H9 (cell line): ENCODE results near the gene OLIG3. TPM values are rescaled to one million over a fixed set of nuclear protein-coding genes. Genes with fewer than 3 reads are reported as not detected.

ENCODE experiments used
- DNase-seq: peaks from one replicate; pipeline ENCODE4 v3.0.0-alpha.2; 2017
- H2AFZ ChIP-seq: one replicate; pipeline ENCODE4 v1.6.1; 2013; ENCODE audit warnings: mild to moderate bottlenecking, low read length, control low read depth, moderate library complexity
- H2AK5ac ChIP-seq: 2 replicates; pipeline ENCODE4 v1.6.1; 2013; ENCODE audit warnings: low read length, control low read depth, mixed read lengths; ENCODE audit not compliant: insufficient read length
- H2BK120ac ChIP-seq: one replicate; pipeline ENCODE4 v1.6.1; 2013; ENCODE audit warnings: low read depth, mild to moderate bottlenecking, low read length, control low read depth, inconsistent platforms; ENCODE audit not compliant: poor library complexity, severe bottlenecking
- H2BK12ac ChIP-seq: 2 replicates; pipeline ENCODE4 v1.6.1; 2013; ENCODE audit warnings: low read length, control low read depth, mixed read lengths, low read depth; ENCODE audit not compliant: insufficient read length
- H2BK15ac ChIP-seq: 2 replicates; pipeline ENCODE4 v1.6.1; 2013; ENCODE audit warnings: low read depth, low read length, control low read depth
- H2BK20ac ChIP-seq: one replicate; pipeline ENCODE4 v1.6.1; 2013; ENCODE audit warnings: low read depth, mild to moderate bottlenecking, low read length, control low read depth, inconsistent platforms; ENCODE audit not compliant: poor library complexity, severe bottlenecking
- H2BK5ac ChIP-seq: 2 replicates; pipeline ENCODE4 v1.6.1; 2013; ENCODE audit warnings: low read length, control low read depth, mixed read lengths; ENCODE audit not compliant: insufficient read length
- H3K14ac ChIP-seq: 2 replicates; pipeline ENCODE4 v1.6.1; 2013; ENCODE audit warnings: low read length, control low read depth; ENCODE audit not compliant: insufficient read depth
- H3K18ac ChIP-seq: 2 replicates; pipeline ENCODE4 v1.6.1; 2013; ENCODE audit warnings: low read depth, mild to moderate bottlenecking, mixed read lengths, low read length, control low read depth; ENCODE audit not compliant: insufficient read length
- H3K23ac ChIP-seq: 2 replicates; pipeline ENCODE4 v1.6.1; 2013; ENCODE audit warnings: low read length, control low read depth, mixed read lengths, low read depth; ENCODE audit not compliant: insufficient read length
- H3K23me2 ChIP-seq: 2 replicates; pipeline ENCODE4 v1.6.1; 2013; ENCODE audit warnings: low read depth, mild to moderate bottlenecking, mixed read lengths, low read length, control low read depth; ENCODE audit not compliant: insufficient read length, poor library complexity, severe bottlenecking
- H3K27ac ChIP-seq: 2 replicates; pipeline ENCODE4 v1.5.1; 2013; ENCODE audit warnings: low read length, control low read depth, mixed read lengths, low read depth; ENCODE audit not compliant: insufficient read length
- H3K27me3 ChIP-seq: 2 replicates; pipeline ENCODE4 v1.6.1; 2013; ENCODE audit warnings: low read length, control low read depth, inconsistent platforms; ENCODE audit not compliant: insufficient read depth
- H3K4ac ChIP-seq: 2 replicates; pipeline ENCODE4 v1.6.1; 2013; ENCODE audit warnings: low read depth, mild to moderate bottlenecking, control low read depth, inconsistent platforms, low read length, moderate library complexity
- H3K4me1 ChIP-seq: 2 replicates; pipeline ENCODE4 v1.6.1; 2013; ENCODE audit warnings: low read length, control low read depth, inconsistent platforms; ENCODE audit not compliant: insufficient read depth
- H3K4me2 ChIP-seq: 2 replicates; pipeline ENCODE4 v1.6.1; 2013; ENCODE audit warnings: low read length, control low read depth, mixed read lengths; ENCODE audit not compliant: insufficient read length, insufficient read depth
- H3K56ac ChIP-seq: 2 replicates; pipeline ENCODE4 v1.6.1; 2013; ENCODE audit warnings: low read depth, mild to moderate bottlenecking, mixed read lengths, low read length, control low read depth; ENCODE audit not compliant: insufficient read length
- H3K79me1 ChIP-seq: 2 replicates; pipeline ENCODE4 v1.6.1; 2013; ENCODE audit warnings: low read depth, mild to moderate bottlenecking, moderate library complexity, low read length, control low read depth, inconsistent platforms; ENCODE audit not compliant: insufficient read depth, poor library complexity, severe bottlenecking
- H3K79me2 ChIP-seq: 2 replicates; pipeline ENCODE4 v1.6.1; 2013; ENCODE audit warnings: low read length, control low read depth, inconsistent platforms; ENCODE audit not compliant: insufficient read depth
- H3K9ac ChIP-seq: 2 replicates; pipeline ENCODE4 v1.6.1; 2013; ENCODE audit warnings: low read length, control low read depth, mixed read lengths; ENCODE audit not compliant: insufficient read length; ENCODE audit errors: extremely low read depth
- H3K9me3 ChIP-seq: one replicate; pipeline ENCODE4 v1.6.1; 2013; ENCODE audit warnings: low read depth, low read length, inconsistent platforms; ENCODE audit not compliant: control insufficient read depth
- H3T11ph ChIP-seq: one replicate; pipeline ENCODE4 v1.6.1; 2013; ENCODE audit warnings: mild to moderate bottlenecking, low read length, control low read depth, inconsistent platforms
- H4K20me1 ChIP-seq: one replicate; pipeline ENCODE4 v1.6.1; 2013; ENCODE audit not compliant: control insufficient read depth, insufficient read length, insufficient read depth
- H4K5ac ChIP-seq: 2 replicates; pipeline ENCODE4 v1.6.1; 2013; ENCODE audit warnings: low read depth, mild to moderate bottlenecking, mixed read lengths, low read length, control low read depth; ENCODE audit not compliant: insufficient read length
- H4K8ac ChIP-seq: replicated peaks from 2 replicates; pipeline ENCODE4 v1.6.1; 2013; ENCODE audit warnings: low read length, control low read depth, mixed read lengths, low read depth; ENCODE audit not compliant: insufficient read length
- H4K91ac ChIP-seq: 2 replicates; pipeline ENCODE4 v1.6.1; 2013; ENCODE audit warnings: low read depth, mild to moderate bottlenecking, moderate library complexity, mixed read lengths, low read length, control low read depth; ENCODE audit not compliant: insufficient read length
- H3K27ac Mint-ChIP-seq, 3 experiments: 2 replicates in 2 of 3; 3 replicates in 1 of 3; pipeline ENCODE4 v1.8.0; 2020 to 2021; ENCODE audit warnings: mixed read lengths in 3 of 3, mild to moderate bottlenecking in 1 of 3, moderate library complexity in 1 of 3
- H3K27me3 Mint-ChIP-seq: 2 replicates; pipeline ENCODE4 v1.8.0; 2021; ENCODE audit warnings: low read depth, mild to moderate bottlenecking, moderate library complexity, mixed read lengths
- H3K36me3 Mint-ChIP-seq, 3 experiments: 2 replicates in 2 of 3; 3 replicates in 1 of 3; pipeline ENCODE4 v1.8.0; 2020 to 2021; ENCODE audit warnings: low read depth in 3 of 3, mixed read lengths in 3 of 3; ENCODE audit not compliant: insufficient read depth in 1 of 3
- H3K4me1 Mint-ChIP-seq, 2 experiments: 2 replicates each; pipeline ENCODE4 v1.8.0; 2020; ENCODE audit warnings: mixed read lengths in 2 of 2
- H3K4me3 Mint-ChIP-seq, 2 experiments: 2 replicates in 1 of 2; 3 replicates in 1 of 2; pipeline ENCODE4 v1.8.0; 2020 to 2021; ENCODE audit warnings: mild to moderate bottlenecking in 2 of 2, mixed read lengths in 2 of 2, moderate library complexity in 1 of 2
- H3K9me3 Mint-ChIP-seq, 2 experiments: 2 replicates in 1 of 2; 3 replicates in 1 of 2; pipeline ENCODE4 v1.8.0; 2020; ENCODE audit warnings: mild to moderate bottlenecking in 2 of 2, mixed read lengths in 2 of 2, moderate library complexity in 1 of 2
- WGBS: extraction: QIAGEN DNeasy Blood & Tissue Kit; methylation state at CpG from one replicate; pipeline ENCODE4 v1.1.7; 2013; ENCODE audit warnings: missing lambda C conversion rate, low lambda C conversion rate, mixed read lengths; ENCODE audit not compliant: insufficient read length; ENCODE audit errors: extremely low coverage; 5-methylcytosine and 5-hydroxymethylcytosine counted together
- total RNA-seq: library from RNA; stranded (reverse); gene quantifications from 2 replicates; pipeline ENCODE4 v1.2.1, GENCODE V29; 2021
- TF ChIP-seq, protein P1 (sequence below): fragments of 200-600 bp; sonication (generic); conservative IDR thresholded peaks from 3 replicates; pipeline ENCODE4 v1.8.0; 2021; ENCODE audit warnings: antibody characterized with exemption, mild to moderate bottlenecking

OLIG3 gene
- total RNA-seq, 1 experiment from 2014 or later, result 0.22 TPM

DNA sequence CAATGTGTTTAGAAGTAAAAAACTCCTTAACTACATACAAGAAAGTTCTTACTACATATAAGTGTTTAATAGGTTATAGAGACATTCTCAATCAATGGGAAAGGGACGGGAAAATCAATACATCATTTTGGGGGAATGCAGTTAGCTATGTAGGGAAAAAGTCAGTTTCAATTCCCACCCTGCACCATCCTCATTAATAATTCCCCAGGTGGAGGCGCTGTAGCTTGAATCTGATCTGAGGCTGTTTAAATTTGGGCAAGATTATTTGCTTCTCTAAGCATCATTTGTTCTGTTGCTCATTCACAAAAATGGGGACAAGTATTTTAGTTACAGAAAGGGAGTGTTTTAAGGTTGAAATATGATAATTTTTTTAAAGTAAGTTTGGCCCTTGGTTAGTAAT, 19.1 kb downstream of the OLIG3 start:
- Histone ChIP-seq H3K23me2 (no peaks in the 10 kb centered on the region), H3K9me3 (no peaks in the 10 kb centered on the region), H4K20me1 (no peaks in the 10 kb centered on the region), H4K91ac (no peak overlapping the region), H2BK120ac (no peak overlapping the region), H3K4me2 (no peak overlapping the region), H4K5ac (no peak overlapping the region), H2BK12ac (no peak overlapping the region), H2AFZ (no peak overlapping the region), H3K4ac (no peak overlapping the region), H3K4me1 (no peaks in the 10 kb centered on the region), H3K27ac (no peak overlapping the region), H3K79me1 (no peaks in the 10 kb centered on the region), H3K9ac (no peak overlapping the region), H3K18ac (no peak overlapping the region), H3K23ac (no peak overlapping the region), H3T11ph (no peak overlapping the region), H3K56ac (no peak overlapping the region), H2BK15ac (no peak overlapping the region), H3K79me2 (no peaks in the 10 kb centered on the region), H2BK20ac (no peak overlapping the region), H3K27me3 (no peaks in the 10 kb centered on the region), H4K8ac (no peak overlapping the region), H3K14ac (no peak overlapping the region), H2AK5ac (no peak overlapping the region), H2BK5ac (no peak overlapping the region)
- no peaks in the 10 kb centered on the region; a peak in 1 of 7 replicates for H3K36me3 Mint-ChIP-seq
- H3K27me3 Mint-ChIP-seq, result peaks cover 16% of the 10 kb centered on the region
- H3K4me3 Mint-ChIP-seq, result no peak overlapping the region
- no CpG with 5 or more reads among the region's 2 CpGs for WGBS
- H3K4me1 Mint-ChIP-seq, result peaks cover 31 to 34% of the 10 kb centered on the region in 2 experiments
- no peak for DNase-seq
- TF ChIP-seq, protein P1, sequence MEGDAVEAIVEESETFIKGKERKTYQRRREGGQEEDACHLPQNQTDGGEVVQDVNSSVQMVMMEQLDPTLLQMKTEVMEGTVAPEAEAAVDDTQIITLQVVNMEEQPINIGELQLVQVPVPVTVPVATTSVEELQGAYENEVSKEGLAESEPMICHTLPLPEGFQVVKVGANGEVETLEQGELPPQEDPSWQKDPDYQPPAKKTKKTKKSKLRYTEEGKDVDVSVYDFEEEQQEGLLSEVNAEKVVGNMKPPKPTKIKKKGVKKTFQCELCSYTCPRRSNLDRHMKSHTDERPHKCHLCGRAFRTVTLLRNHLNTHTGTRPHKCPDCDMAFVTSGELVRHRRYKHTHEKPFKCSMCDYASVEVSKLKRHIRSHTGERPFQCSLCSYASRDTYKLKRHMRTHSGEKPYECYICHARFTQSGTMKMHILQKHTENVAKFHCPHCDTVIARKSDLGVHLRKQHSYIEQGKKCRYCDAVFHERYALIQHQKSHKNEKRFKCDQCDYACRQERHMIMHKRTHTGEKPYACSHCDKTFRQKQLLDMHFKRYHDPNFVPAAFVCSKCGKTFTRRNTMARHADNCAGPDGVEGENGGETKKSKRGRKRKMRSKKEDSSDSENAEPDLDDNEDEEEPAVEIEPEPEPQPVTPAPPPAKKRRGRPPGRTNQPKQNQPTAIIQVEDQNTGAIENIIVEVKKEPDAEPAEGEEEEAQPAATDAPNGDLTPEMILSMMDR, result peak; percentile 75
- H3K27ac Mint-ChIP-seq, result no peak overlapping the region
- no peaks in the 10 kb centered on the region; a peak in 1 of 5 replicates for H3K9me3 Mint-ChIP-seq
